Activated CD8-positive, alpha-beta T cell treated with anti-CD3 and anti-CD28 coated beads for 36 hours (primary cell): ENCODE results near the gene DCTN3. TPM values are rescaled to one million over a fixed set of nuclear protein-coding genes. Genes with fewer than 3 reads are reported as not detected.

Source experiments
- ATAC-seq: fragments of 200-7000 bp; cut with Tn5 transposase; one replicate; pipeline ENCODE4 v1.10.0; 2021; ENCODE audit warnings: mild to moderate bottlenecking, moderate library complexity
- CTCF ChIA-PET: fragments of 350-600 bp; sonication (Branson Sonifier 250); formaldehyde crosslinking; loops from one replicate; lab custom pipeline; 2021; ENCODE audit warnings: antibody characterized with exemption; lab: Charles Lee
- POLR2A ChIA-PET: fragments of 350-600 bp; sonication (Branson Sonifier 250); formaldehyde crosslinking; loops from one replicate; lab custom pipeline; 2021; ENCODE audit warnings: antibody characterized with exemption; lab: Charles Lee
- DNase-seq: peaks from one replicate; pipeline ENCODE4 v3.0.0-alpha.2; 2020
- H3K27ac Mint-ChIP-seq: one replicate; pipeline ENCODE4 v1.8.0; 2021; ENCODE audit warnings: mild to moderate bottlenecking, mixed read lengths
- H3K27me3 Mint-ChIP-seq: one replicate; pipeline ENCODE4 v1.8.0; 2021; ENCODE audit warnings: mixed read lengths
- H3K36me3 Mint-ChIP-seq: one replicate; pipeline ENCODE4 v1.8.0; 2021; ENCODE audit warnings: low read depth, mixed read lengths
- H3K4me1 Mint-ChIP-seq: one replicate; pipeline ENCODE4 v1.8.0; 2021; ENCODE audit warnings: low read depth, mixed read lengths
- H3K4me3 Mint-ChIP-seq: one replicate; pipeline ENCODE4 v1.8.0; 2021; ENCODE audit warnings: mild to moderate bottlenecking, moderate library complexity, mixed read lengths
- H3K9me3 Mint-ChIP-seq: one replicate; pipeline ENCODE4 v1.8.0; 2021; ENCODE audit warnings: mixed read lengths
- CTCF ChIP-seq: fragments of 200-600 bp; IDR thresholded peaks from one replicate; pipeline ENCODE4 v1.8.0; 2022; ENCODE audit warnings: antibody characterized with exemption, mild to moderate bottlenecking
- intact Hi-C: fragments of 100-400 bp; cut with micrococcal nuclease; formaldehyde crosslinking; loops from one replicate; pipeline ENCODE4 v1.10.0; 2022
- total RNA-seq, 2 experiments: library from RNA; stranded (reverse); gene quantifications; one replicate each; pipeline ENCODE4 v1.2.3, GENCODE V29; 2021

DCTN3 gene
- total RNA-seq, 2 experiments from 2014 or later = 52.7 to 61.0 TPM

DNA sequence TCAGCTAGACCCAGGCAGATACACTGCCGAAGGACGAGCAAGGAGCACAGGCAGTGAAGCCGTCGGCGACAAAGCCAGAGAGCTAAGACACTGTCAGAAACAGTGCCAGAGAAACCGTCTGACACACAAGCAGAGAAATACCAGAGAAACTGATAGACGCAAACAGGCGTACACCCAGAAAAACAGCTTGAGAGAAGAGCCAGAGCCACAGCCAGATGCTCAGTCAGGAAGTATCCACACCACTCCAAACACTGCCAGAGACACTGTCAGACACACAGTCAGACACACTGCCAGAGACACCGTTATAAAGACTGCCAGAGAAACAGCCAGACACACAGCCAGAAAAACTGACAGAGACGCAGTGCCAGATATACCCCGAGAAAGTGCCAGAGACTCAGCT lies 49.9 kb downstream of the DCTN3 start:
- no peaks in the 10 kb centered on the region for H3K9me3 Mint-ChIP-seq
- TF ChIP-seq CTCF = no peak
- H3K36me3 Mint-ChIP-seq = no peaks in the 10 kb centered on the region
- no peaks in the 10 kb centered on the region for H3K4me1 Mint-ChIP-seq
- no peak overlapping the region for H3K27ac Mint-ChIP-seq
- no peak overlapping the region for H3K4me3 Mint-ChIP-seq
- POLR2A ChIA-PET = no interaction called here
- intact Hi-C loops = no loop called here
- peaks cover 16% of the 10 kb centered on the region for H3K27me3 Mint-ChIP-seq
- no peak for DNase-seq
- CTCF ChIA-PET = interaction anchor here (1.1 to 1.7 kb wide), 3 partner anchors 8 to 33 kb away, joined by 4 to 8 read pairs (median 5); no protein-coding TSS in a partner anchor
- ATAC-seq = no peak

DNA sequence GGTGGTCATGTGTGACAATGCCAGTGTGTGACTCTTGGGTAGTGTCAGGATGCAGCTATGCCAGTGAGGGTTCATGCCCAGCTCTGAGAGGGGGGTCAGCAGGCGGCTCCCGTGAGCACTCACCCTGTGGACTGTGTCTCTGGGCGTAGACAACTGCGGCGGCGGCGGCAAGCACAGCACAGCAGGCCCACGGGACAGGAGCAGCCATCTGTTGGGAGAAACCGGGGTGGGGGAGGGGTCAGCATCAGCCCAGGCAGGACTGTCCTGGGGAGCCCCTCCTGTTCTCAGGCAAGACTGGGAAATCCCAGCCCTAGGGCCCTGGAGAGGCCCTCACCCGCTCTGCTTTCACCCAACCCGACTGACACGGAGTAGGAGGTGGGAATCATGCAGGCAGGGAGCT lies 51.5 kb downstream of the DCTN3 start:
- Mint-ChIP-seq H3K9me3 (no peaks in the 10 kb centered on the region), H3K27ac (no peak overlapping the region), H3K4me1 (no peaks in the 10 kb centered on the region), H3K4me3 (no peak overlapping the region), H3K27me3 (peaks cover 20% of the 10 kb centered on the region), H3K36me3 (no peaks in the 10 kb centered on the region)
- ATAC-seq (no peak), DNase-seq (no peak)
- CTCF ChIA-PET = interaction anchor here (0.8 kb wide), 1 partner anchor 34 kb away, joined by 3 read pairs; no protein-coding TSS in a partner anchor
- POLR2A ChIA-PET = interaction anchor here (0.5 kb wide), 1 partner anchor 1950 kb away, joined by 3 read pairs; no protein-coding TSS in a partner anchor
- no peak for TF ChIP-seq CTCF
- intact Hi-C loops = no loop called here

- ChIA-PET CTCF (no interaction called here), POLR2A (interaction anchor here (0.5 kb wide), 1 partner anchor 1951 kb away, joined by 3 read pairs; no protein-coding TSS in a partner anchor)
- ATAC-seq (no peak), DNase-seq (no peak)
- H3K4me1 Mint-ChIP-seq = no peaks in the 10 kb centered on the region
- no peak overlapping the region for H3K4me3 Mint-ChIP-seq
- no peak for TF ChIP-seq CTCF
- H3K27me3 Mint-ChIP-seq = peaks cover 23% of the 10 kb centered on the region
- no peaks in the 10 kb centered on the region for H3K9me3 Mint-ChIP-seq
- intact Hi-C loops = no loop called here
- H3K36me3 Mint-ChIP-seq = no peaks in the 10 kb centered on the region
- no peak overlapping the region for H3K27ac Mint-ChIP-seq
Measured at GRCh38 chr9:34568133-34568532, 52.2 kb downstream of the DCTN3 start.

DNA sequence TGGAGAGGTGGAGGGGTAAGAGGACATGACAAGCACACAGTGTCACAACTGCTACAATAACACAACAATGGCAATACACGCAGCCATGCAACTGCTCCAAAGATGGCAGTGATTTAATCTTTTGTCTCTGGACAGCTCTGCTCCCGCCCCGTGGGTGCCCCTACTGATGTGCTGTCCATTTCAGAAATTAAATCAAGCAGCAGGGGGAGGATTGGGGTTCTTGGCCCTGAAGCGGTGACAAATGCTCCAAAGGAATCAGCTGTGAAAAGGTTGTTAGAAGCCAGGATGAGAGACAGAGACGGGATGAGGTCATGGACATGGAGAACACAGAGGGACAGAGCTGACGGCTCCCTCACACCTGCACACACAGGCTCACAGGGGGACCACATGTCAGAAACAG lies 53.3 kb downstream of the DCTN3 start:
- peaks cover 27% of the 10 kb centered on the region for H3K27me3 Mint-ChIP-seq
- H3K9me3 Mint-ChIP-seq = no peaks in the 10 kb centered on the region
- ChIA-PET CTCF (no interaction called here), POLR2A (no interaction called here)
- H3K36me3 Mint-ChIP-seq = no peaks in the 10 kb centered on the region
- no peak overlapping the region for H3K27ac Mint-ChIP-seq
- TF ChIP-seq CTCF = no peak
- DNase-seq = no peak
- H3K4me3 Mint-ChIP-seq = no peak overlapping the region
- no peak for ATAC-seq
- H3K4me1 Mint-ChIP-seq = no peaks in the 10 kb centered on the region
- intact Hi-C loops = no loop called here

DNA sequence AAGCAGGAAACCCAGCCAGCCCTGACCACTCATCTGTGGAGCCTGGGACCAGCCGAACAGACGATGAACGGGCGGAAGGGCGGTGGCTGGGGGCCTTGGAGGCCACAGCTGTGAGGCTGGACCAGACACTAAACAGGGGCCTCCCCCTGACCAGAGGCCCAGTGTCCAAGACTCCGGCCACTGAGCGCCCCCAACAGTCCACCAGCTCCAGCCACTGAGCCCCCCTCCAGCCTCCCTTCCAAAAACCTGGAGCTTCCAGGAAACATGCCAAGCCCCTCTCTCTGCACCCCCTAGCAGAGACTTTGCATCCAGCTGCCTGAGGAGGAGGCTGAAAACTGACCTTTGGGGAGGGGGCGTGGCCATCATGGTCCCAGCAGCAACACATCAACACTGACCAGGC lies 54.0 kb downstream of the DCTN3 start:
- POLR2A ChIA-PET = no interaction called here

More for the DNA sequence above, 54.0 kb downstream of the DCTN3 start:
- H3K27ac Mint-ChIP-seq = no peak overlapping the region
- ATAC-seq (no peak), DNase-seq (no peak)
- H3K4me3 Mint-ChIP-seq = no peak overlapping the region
- no peaks in the 10 kb centered on the region for H3K9me3 Mint-ChIP-seq
- CTCF ChIA-PET = no interaction called here
- no peaks in the 10 kb centered on the region for H3K36me3 Mint-ChIP-seq
- H3K27me3 Mint-ChIP-seq = peaks cover 27% of the 10 kb centered on the region
- no peaks in the 10 kb centered on the region for H3K4me1 Mint-ChIP-seq
- no peak for TF ChIP-seq CTCF
- intact Hi-C loops = no loop called here
